ENCODE data around the gene WBP4. TPM values are rescaled to one million over a fixed set of nuclear protein-coding genes. Genes with fewer than 3 reads are reported as not detected.

WBP4 gene
- total RNA-seq, 1 experiment from 2014 or later = 10.0 TPM

GRCh38 chr13:41054212-41054877, 7.0 kb upstream of the WBP4 start:
- Histone ChIP-seq H3K27ac (ENCODE audit: low read length) (peak overlapping the region; percentile 58), H3K4me1 (ENCODE audit: control insufficient read depth, insufficient read depth, low read length) (peaks cover 52% of the 10 kb centered on the region), H3K9me3 (ENCODE audit: control insufficient read depth, insufficient read depth, low read depth, low read length) (no peaks in the 10 kb centered on the region), H3K27me3 (ENCODE audit: control insufficient read depth, insufficient read depth, low read length) (no peaks in the 10 kb centered on the region), H3K4me3 (ENCODE audit: low read depth in 2 of 2, low read length in 2 of 2) (peak overlapping the region; percentile 3 to 28; a peak in 3 of 4 replicates), H3K36me3 (ENCODE audit: control insufficient read depth, insufficient read depth, low read length) (no peaks in the 10 kb centered on the region; the same call in 1 of the 2 replicates)
- peak; percentile 61; the same call in 1 of the 2 replicates for ATAC-seq
- TF ChIP-seq POLR2AphosphoS5 (IDR thresholded peaks at IDR 0.05; ENCODE audit: low read depth, low read length) (no peak), REST (IDR thresholded peaks at IDR 0.05; ENCODE audit: insufficient read depth in 1 of 2, low read depth in 2 of 2, low read length in 1 of 2) (no peak), SIN3A (IDR thresholded peaks at IDR 0.05; ENCODE audit: borderline replicate concordance, insufficient read depth, low read depth, low read length) (no peak), CTCF (IDR thresholded peaks at IDR 0.05) (peak; percentile 65), TCF7L2 (IDR thresholded peaks at IDR 0.05; ENCODE audit: low read depth, low read length) (no peak)
- POLR2A ChIA-PET = no interaction called here
- CTCF ChIA-PET = interaction anchor here (0.5 to 2.4 kb wide), 3 partner anchors 15 to 257 kb away, joined by 3 to 8 read pairs (median 3); no protein-coding TSS in a partner anchor
- DNase-seq (ENCODE audit: low read depth, low spot score) = no peak
- BruUV-seq (replicated peaks) = no TSS peak
- intact Hi-C loops (cut with micrococcal nuclease; ENCODE audit: unreplicated experiment) (no loop called here), in situ Hi-C loops (cut with HindIII; ENCODE audit: low pct_unique_long_range_greater_than_20kb, low sequenced_read_pairs) (no loop called here)

GRCh38 chr13:41054919-41055619, 6.2 kb upstream of the WBP4 start:
- DNase-seq (ENCODE audit: low read depth, low spot score) (no peak), ATAC-seq (peak; percentile 38)
- H3K4me1 ChIP-seq (ENCODE audit: control insufficient read depth, insufficient read depth, low read length) = peaks cover 52% of the 10 kb centered on the region
- H3K9me3 ChIP-seq (ENCODE audit: control insufficient read depth, insufficient read depth, low read depth, low read length) = no peaks in the 10 kb centered on the region
- no TSS peak for BruUV-seq (replicated peaks)
- CTCF ChIA-PET = interaction anchor here (0.6 to 2.4 kb wide), 3 partner anchors 105 to 257 kb away, joined by 3 to 8 read pairs (median 3); no protein-coding TSS in a partner anchor
- H3K27ac ChIP-seq (ENCODE audit: low read length) = peak overlapping the region; percentile 58
- H3K27me3 ChIP-seq (ENCODE audit: control insufficient read depth, insufficient read depth, low read length) = no peaks in the 10 kb centered on the region
- peak; percentile 69 for TF ChIP-seq CTCF (IDR thresholded peaks at IDR 0.05)
- no peak for TF ChIP-seq REST (IDR thresholded peaks at IDR 0.05; ENCODE audit: insufficient read depth in 1 of 2, low read depth in 2 of 2, low read length in 1 of 2)
- in situ Hi-C loops (cut with HindIII; ENCODE audit: low pct_unique_long_range_greater_than_20kb, low sequenced_read_pairs) = no loop called here
- H3K4me3 ChIP-seq (ENCODE audit: low read depth in 2 of 2, low read length in 2 of 2) = no peak overlapping the region; a peak in 1 of 4 replicates
- intact Hi-C loops (cut with micrococcal nuclease; ENCODE audit: unreplicated experiment) = no loop called here
- H3K36me3 ChIP-seq (ENCODE audit: control insufficient read depth, insufficient read depth, low read length) = no peaks in the 10 kb centered on the region; the same call in 1 of the 2 replicates
- POLR2A ChIA-PET = no interaction called here

Data from Panc1 (cell line).